SU-DHL-6 (cell line): ENCODE measurements around the gene E4F1.
A peak's percentile ranks its signal among the peaks of the same experiment; 100 is the strongest.

ENCODE experiments used
- H2AFZ ChIP-seq: fragments of 200-600 bp; sonication (generic); 2 replicates; pipeline ENCODE4 v1.6.1; 2014; ENCODE audit warnings: low read depth, mild to moderate bottlenecking, moderate library complexity, mixed read lengths, antibody characterized with exemption, low read length; ENCODE audit not compliant: severe bottlenecking
- H3F3A ChIP-seq: fragments of 200-600 bp; shearing (Covaris generic); 2 replicates; pipeline ENCODE4 v1.6.0; 2016; ENCODE audit warnings: antibody characterized with exemption, mild to moderate bottlenecking; ENCODE audit not compliant: insufficient read depth
- H3K27ac ChIP-seq: fragments of 200-600 bp; sonication (generic); 2 replicates; pipeline ENCODE4 v1.5.1; 2016; ENCODE audit warnings: low read depth, mild to moderate bottlenecking, low read length, moderate library complexity, mixed read lengths
- H3K27me3 ChIP-seq: fragments of 200-600 bp; sonication (generic), shearing (Covaris generic); 2 replicates; pipeline ENCODE4 v1.6.0; 2014; ENCODE audit warnings: mild to moderate bottlenecking, low read length
- H3K36me3 ChIP-seq: fragments of 200-600 bp; sonication (generic); 2 replicates; pipeline ENCODE4 v1.6.1; 2014; ENCODE audit warnings: mild to moderate bottlenecking, low read length, mixed read lengths
- H3K4me2 ChIP-seq: fragments of 300-600, 200-600 bp; shearing (Covaris generic), sonication (generic); 2 replicates; pipeline ENCODE4 v1.6.0; 2014; ENCODE audit warnings: low read length, low read depth, mild to moderate bottlenecking; ENCODE audit not compliant: poor library complexity, severe bottlenecking
- H3K4me3 ChIP-seq: fragments of 200-600 bp; sonication (generic); 2 replicates; pipeline ENCODE4 v1.5.1; 2014; ENCODE audit warnings: antibody characterized with exemption, low read length, mild to moderate bottlenecking, mixed read lengths; ENCODE audit not compliant: insufficient read depth, poor library complexity, severe bottlenecking
- H3K79me2 ChIP-seq: fragments of 200-600 bp; sonication (generic); 2 replicates; pipeline ENCODE4 v1.6.1; 2014; ENCODE audit warnings: mild to moderate bottlenecking, low read length, moderate library complexity; ENCODE audit not compliant: insufficient read depth
- H3K9ac ChIP-seq: fragments of 200-600 bp; sonication (generic); 2 replicates; pipeline ENCODE4 v1.7.0; 2014; ENCODE audit warnings: mild to moderate bottlenecking, low read length
- H3K9me2 ChIP-seq: fragments of 200-600 bp; sonication (generic); replicated peaks from 2 replicates; pipeline ENCODE4 v1.6.1; 2014; ENCODE audit warnings: low read length; ENCODE audit not compliant: insufficient read depth
- H3K9me3 ChIP-seq: fragments of 200-600 bp; sonication (generic); 2 replicates; pipeline ENCODE4 v1.6.1; 2014; ENCODE audit warnings: low read length, mixed read lengths; ENCODE audit not compliant: insufficient read depth
- H4K20me1 ChIP-seq: fragments of 200-600 bp; sonication (generic); 2 replicates; pipeline ENCODE4 v1.6.1; 2014; ENCODE audit warnings: low read depth, mild to moderate bottlenecking, antibody characterized with exemption, low read length, moderate library complexity, mixed read lengths
- EZH2phosphoT487 ChIP-seq: fragments of 200-600 bp; sonication (generic), shearing (Covaris generic); conservative IDR thresholded peaks from 2 replicates; pipeline ENCODE4 v1.6.1; 2018; ENCODE audit warnings: mild to moderate bottlenecking, antibody characterized with exemption, low read length, moderate library complexity, mixed read lengths
- TF ChIP-seq, protein P1 (sequence below): fragments of 200-600 bp; sonication (generic); IDR thresholded peaks from one replicate; pipeline ENCODE4 v1.5.1; 2017; ENCODE audit warnings: antibody characterized with exemption, mild to moderate bottlenecking, low read length, moderate library complexity; ENCODE audit not compliant: insufficient read depth, poor library complexity, severe bottlenecking

E4F1 gene

DNA sequence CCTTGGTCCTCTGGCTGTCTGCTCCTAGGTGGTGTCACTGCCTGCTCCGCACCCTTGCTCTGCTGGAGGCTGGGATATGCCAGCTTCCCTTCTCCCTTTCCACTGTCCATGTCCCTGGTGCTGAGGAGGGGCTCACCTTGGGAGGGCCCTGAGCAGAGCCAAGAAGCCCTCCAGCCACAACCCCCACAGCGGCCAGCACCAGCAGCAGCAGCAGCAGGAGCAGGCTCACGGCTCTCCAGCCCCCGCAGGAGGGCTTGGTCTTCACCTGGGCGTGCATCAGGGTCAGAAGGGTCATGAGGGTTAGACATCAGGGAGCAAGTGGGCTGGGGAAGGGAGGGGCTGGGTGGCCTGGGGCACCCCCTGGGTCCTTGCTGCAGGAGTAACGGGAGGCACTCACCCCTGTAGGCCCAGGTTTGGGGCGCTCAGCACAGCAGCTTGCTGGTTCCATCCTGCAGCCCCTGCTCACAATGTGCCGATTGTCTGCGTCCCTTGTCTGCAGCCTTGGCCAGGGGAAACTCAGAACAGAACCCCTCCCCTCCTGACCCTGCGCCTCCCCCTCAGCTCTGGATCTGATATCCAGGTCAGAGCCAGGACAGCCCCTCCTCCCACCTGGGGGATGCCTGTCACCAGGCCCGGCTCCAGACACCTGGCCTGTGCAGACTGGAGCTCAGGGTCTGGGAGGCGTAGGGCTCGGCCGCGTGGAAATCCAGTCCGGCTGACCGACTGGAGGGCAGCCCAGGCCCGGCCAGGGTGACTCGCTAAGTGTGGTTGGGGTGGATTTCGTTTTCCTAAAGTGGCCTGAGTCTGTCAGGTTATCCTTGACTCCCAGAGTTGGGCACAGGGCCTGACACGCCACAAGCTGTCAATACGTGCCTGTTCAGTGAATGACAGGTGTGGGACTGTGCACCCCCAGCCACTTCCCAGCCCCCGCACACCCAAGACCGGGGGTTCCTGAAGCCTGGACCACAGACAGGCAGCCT lies 12.7 kb upstream of the E4F1 start, which contains the start of gene BRICD5:
Gene BRICD5, minus strand, starts transcription at position 478 of the 980 bp plus-strand sequence. Its CDS starts 30 bp downstream, at position 448.
- no peak within 1 kb of the TSS for H3K9ac ChIP-seq
- peaks cover 26% of the 10 kb centered on the region for H3K79me2 ChIP-seq
- H3K36me3 ChIP-seq: no peaks in the 10 kb centered on the region
- H3K9me3 ChIP-seq: no peaks in the 10 kb centered on the region
- no peak within 1 kb of the TSS for H2AFZ ChIP-seq
- H3K4me3 ChIP-seq: no peak within 1 kb of the TSS
- H3K9me2 ChIP-seq: no peaks in the 10 kb centered on the region
- no peak within 1 kb of the TSS for H3K4me2 ChIP-seq
- TF ChIP-seq, protein P1, sequence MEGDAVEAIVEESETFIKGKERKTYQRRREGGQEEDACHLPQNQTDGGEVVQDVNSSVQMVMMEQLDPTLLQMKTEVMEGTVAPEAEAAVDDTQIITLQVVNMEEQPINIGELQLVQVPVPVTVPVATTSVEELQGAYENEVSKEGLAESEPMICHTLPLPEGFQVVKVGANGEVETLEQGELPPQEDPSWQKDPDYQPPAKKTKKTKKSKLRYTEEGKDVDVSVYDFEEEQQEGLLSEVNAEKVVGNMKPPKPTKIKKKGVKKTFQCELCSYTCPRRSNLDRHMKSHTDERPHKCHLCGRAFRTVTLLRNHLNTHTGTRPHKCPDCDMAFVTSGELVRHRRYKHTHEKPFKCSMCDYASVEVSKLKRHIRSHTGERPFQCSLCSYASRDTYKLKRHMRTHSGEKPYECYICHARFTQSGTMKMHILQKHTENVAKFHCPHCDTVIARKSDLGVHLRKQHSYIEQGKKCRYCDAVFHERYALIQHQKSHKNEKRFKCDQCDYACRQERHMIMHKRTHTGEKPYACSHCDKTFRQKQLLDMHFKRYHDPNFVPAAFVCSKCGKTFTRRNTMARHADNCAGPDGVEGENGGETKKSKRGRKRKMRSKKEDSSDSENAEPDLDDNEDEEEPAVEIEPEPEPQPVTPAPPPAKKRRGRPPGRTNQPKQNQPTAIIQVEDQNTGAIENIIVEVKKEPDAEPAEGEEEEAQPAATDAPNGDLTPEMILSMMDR: no peak
- no peak for TF ChIP-seq EZH2phosphoT487
- no peak within 1 kb of the TSS for H3K27ac ChIP-seq
- no peaks in the 10 kb centered on the region for H3K27me3 ChIP-seq
- peaks cover 7% of the 10 kb centered on the region; the same call in 1 of the 2 replicates for H3F3A ChIP-seq
- H4K20me1 ChIP-seq: no peaks in the 10 kb centered on the region

DNA sequence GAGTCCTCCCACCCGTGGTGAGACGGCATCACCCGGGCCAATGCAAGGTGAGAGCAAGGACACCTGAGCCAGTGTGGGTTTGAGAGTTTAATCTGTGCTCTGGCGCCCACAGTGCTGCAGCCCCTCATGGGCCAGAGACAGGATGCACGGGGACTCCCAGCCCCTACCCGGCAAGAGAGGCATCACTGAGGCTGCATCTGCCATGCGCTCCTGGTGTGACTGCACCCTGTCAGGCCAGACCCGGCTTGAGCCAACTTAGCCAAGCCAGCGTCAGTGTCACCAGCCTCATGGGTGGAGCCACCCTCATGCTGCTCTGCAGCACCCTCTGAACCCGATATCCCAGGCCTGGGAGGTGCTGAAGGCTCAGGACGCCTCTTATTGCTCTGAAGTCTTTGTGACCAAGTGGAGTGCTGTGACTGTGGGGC lies 11.5 kb upstream of the E4F1 start:
- Histone ChIP-seq H3K27ac (no peak overlapping the region), H3K9ac (no peak overlapping the region), H2AFZ (no peak overlapping the region), H3K9me3 (no peaks in the 10 kb centered on the region), H3K79me2 (peaks cover 18% of the 10 kb centered on the region), H4K20me1 (no peaks in the 10 kb centered on the region), H3K4me3 (no peak overlapping the region), H3K4me2 (no peak overlapping the region), H3F3A (peaks cover 13% of the 10 kb centered on the region; the same call in 1 of the 2 replicates), H3K9me2 (no peaks in the 10 kb centered on the region), H3K27me3 (no peaks in the 10 kb centered on the region), H3K36me3 (no peaks in the 10 kb centered on the region)
- TF ChIP-seq, protein P1: no peak
- no peak for TF ChIP-seq EZH2phosphoT487

DNA sequence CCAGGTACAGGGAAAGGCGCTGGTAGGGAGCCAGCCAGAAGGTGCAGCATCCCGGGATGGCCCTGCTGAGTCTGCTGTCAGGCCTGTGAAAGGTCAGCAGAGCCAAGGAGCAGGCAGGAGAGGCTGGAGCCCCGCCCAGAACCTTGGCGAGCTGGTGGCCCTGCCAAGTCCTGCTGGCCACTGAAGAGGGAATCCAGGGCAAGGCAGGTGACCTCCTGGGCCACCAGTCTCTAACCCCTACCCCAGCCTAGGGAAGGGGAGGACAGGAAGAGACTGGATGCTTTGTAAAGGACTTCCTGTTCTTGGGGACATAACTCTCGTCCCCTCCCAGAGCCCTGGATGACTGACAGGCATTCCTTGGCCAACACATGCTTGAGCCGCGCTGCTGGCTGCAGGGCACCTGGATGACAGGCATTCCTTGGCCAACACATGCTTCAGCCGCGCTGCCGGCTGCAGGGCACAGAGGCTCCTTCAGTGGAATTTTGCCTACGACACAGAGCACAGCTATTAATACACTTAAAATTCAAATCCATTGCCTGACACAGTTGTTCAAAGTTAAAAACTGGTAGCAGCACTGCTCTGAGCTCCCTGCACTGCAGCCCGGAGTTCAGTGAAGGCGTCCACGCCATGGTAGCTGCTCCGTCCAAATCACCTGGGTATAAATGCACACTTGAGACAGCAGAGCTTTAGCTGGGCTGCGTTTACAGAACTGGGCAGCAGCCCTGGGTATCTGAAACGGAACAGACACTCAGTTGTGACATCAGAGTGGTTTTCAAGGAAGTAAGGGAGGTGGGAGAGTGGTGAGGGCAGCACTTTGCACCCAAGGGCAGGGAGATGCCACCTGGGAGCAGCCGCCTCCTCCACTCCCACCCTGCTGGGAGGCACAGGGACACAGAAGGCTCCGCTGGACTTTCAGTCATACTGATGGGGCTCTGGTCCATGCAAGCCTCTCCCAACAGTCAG lies 10.7 kb upstream of the E4F1 start:
- Histone ChIP-seq H2AFZ (no peak overlapping the region), H3K27ac (0 out of 2 replicates have a peak overlapping the region, but pooled peaks have one; percentile 9), H3K9me2 (no peaks in the 10 kb centered on the region), H3F3A (peaks cover 16% of the 10 kb centered on the region; the same call in 1 of the 2 replicates), H3K79me2 (peaks cover 18% of the 10 kb centered on the region), H3K9me3 (no peaks in the 10 kb centered on the region), H3K9ac (peak overlapping the region; percentile 98), H3K4me3 (peak overlapping the region; percentile 92), H4K20me1 (no peaks in the 10 kb centered on the region), H3K36me3 (no peaks in the 10 kb centered on the region), H3K27me3 (no peaks in the 10 kb centered on the region), H3K4me2 (peak overlapping the region; percentile 66)
- TF ChIP-seq EZH2phosphoT487: no peak
- TF ChIP-seq, protein P1: no peak
